Ovary (tissue), 9 donors: ENCODE results near the gene DYNC1H1. TPM values are rescaled to one million over a fixed set of nuclear protein-coding genes. Genes with fewer than 3 reads are reported as not detected.
A peak's percentile ranks its signal among the peaks of the same experiment; 100 is the strongest.

Source experiments
- DNase-seq, 5 donors: peaks; one replicate each; pipeline ENCODE4 v3.0.0-alpha.2; 2019 to 2020
- H3K27ac ChIP-seq, 2 donors: fragments of 200-600 bp; one replicate each; pipeline versions ENCODE4 v1.5.1 to v1.8.0; 2019 to 2022
- H3K27me3 ChIP-seq: fragments of 200-600 bp; one replicate; pipeline ENCODE4 v1.8.0; 2022
- H3K36me3 ChIP-seq: fragments of 200-600 bp; sonication (generic); one replicate; pipeline ENCODE4 v1.5.1; 2019
- H3K4me1 ChIP-seq: one replicate; pipeline ENCODE4 v1.8.1; 2013; ENCODE audit warnings: mild to moderate bottlenecking, moderate library complexity; ENCODE audit not compliant: insufficient read depth
- H3K4me3 ChIP-seq: fragments of 200-600 bp; sonication (generic); one replicate; pipeline ENCODE4 v1.5.1; 2017
- H3K9me3 ChIP-seq, 2 donors: fragments of 200-600 bp in 1 of 2; sonication (generic) in 1 of 2; one replicate each; pipeline versions ENCODE4 v1.5.1 to v1.8.1; 2013 to 2019; ENCODE audit warnings: mild to moderate bottlenecking in 1 of 2, moderate library complexity in 1 of 2
- EP300 ChIP-seq: sonication (generic); formaldehyde crosslinking; IDR thresholded peaks from one replicate; pipeline ENCODE4 v1.6.1; 2017; ENCODE audit warnings: antibody characterized with exemption
- POLR2A ChIP-seq: fragments of 450-650 bp; IDR thresholded peaks from one replicate; pipeline ENCODE4 v1.6.1; 2017; ENCODE audit warnings: antibody characterized with exemption, mild to moderate bottlenecking, moderate library complexity
- WGBS, 3 donors: extraction: QIAGEN DNeasy Blood & Tissue Kit in 1 of 3; methylation state at CpG; one replicate each; pipeline versions ENCODE4 v1.1.5 to v1.1.7; 2013 to 2017; 5-methylcytosine and 5-hydroxymethylcytosine counted together
- intact Hi-C, 4 donors: fragments of 100-400 bp; cut with DNase I; formaldehyde crosslinking; loops; one replicate each; pipeline versions ENCODE4 v1.11.0 to v1.15.1; 2022 to 2023
- polyA plus RNA-seq, 2 donors: library from polyadenylated mRNA; stranded (reverse); fragments of 200-250 nt in 1 of 2; fragments of 350-450 nt in 1 of 2; fragmentation: Illumina TruSeq in 1 of 2; extraction: RNeasy Lipid Tissue Mini Kit (QIAGEN cat#74804) in 1 of 2; gene quantifications; one replicate each; pipeline ENCODE4 v1.2.3, GENCODE V29; 2013 to 2014
- total RNA-seq, 7 donors: library from RNA; depleted of rRNA in 2 of 7; stranded (reverse); fragments of >200 nt in 2 of 7; fragmentation: NEBNext Ultra II Directional in 3 of 7; extraction: Animal tissue kit (Norgen Biotek cat#: 25700) in 3 of 7; gene quantifications; one replicate each; pipeline versions ENCODE4 v1.1.0 to v1.2.4, GENCODE V29; 2016 to 2023
- TF ChIP-seq, protein P1 (sequence below), 3 donors: fragments of 450-650 bp in 2 of 3; fragments of 200-600 bp in 1 of 3; IDR thresholded peaks; one replicate each; pipeline versions ENCODE4 v1.5.1 to v1.8.0; 2016 to 2022; ENCODE audit warnings: antibody characterized with exemption in 3 of 3, mild to moderate bottlenecking in 1 of 3
- donor health status: DM: no; HTN: no; CAD: no; lungs with moderate emphysema.
- donor health status: DM: no; HTN: no; CAD: no.
- donor health status: Bipolar disorder and iron deficiency.
- donor health status: DM: yes; HTN: yes; CAD: no.
- donor health status: DM: no; HTN: no; CAD: no.
- donor health status: DM: yes; HTN: yes; CAD: no.

Gene DYNC1H1
- total and polyA plus RNA-seq, 9 donors: 130 to 373 (median 246) TPM

DNA sequence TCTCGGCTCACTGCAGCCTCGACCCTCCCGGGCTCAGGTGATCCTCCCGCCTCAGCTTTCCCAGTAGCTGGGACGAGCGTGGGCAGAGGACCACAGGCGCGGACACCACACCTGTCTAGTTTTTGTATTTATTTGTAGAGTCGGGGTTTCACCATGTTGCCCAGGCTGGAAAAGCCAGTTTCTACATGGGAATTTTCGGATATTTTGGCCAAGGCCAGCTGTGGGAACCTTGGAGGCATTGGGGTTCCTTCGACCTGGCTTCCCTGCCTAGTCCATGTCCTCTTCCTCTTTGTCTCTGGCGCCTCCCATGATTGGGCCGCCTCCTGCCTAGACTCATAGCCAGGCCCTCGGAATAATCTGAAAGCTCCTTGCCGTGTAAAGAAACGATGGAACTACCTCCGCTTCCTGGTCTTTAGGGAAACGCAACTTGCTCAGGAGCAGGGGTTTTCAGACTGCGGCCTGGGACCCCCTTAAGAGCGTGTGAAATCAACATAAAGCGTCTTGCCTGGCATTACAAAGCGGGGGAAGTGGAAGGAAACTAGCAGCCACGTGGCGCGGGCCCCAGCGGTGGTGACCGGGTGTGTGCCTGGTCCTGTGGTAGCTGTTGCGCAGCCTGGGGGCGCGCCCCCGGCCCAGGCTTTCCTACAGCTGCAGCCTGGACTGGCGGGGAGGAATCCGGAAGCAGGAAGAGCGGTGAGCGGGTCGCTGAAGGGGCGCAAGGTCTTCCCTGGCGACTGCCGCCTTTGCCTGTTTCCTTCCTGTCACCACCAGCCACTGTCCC, 123.8 kb downstream of the DYNC1H1 start:
- DNase-seq: peak; percentile 34 to 61 (median 53)
- intact Hi-C loops: loop anchor here in 2 of 4 donors (5.0 to 10.0 kb wide), 2 partner anchors 123 to 316 kb away; partner anchors contain the start of gene DYNC1H1 (in 1 of the 2)
- no peaks in the 10 kb centered on the region for H3K36me3 ChIP-seq
- 18 to 28% (median 23%) methylated on average over 39 of the region's 39 CpGs for WGBS, 3 donors
- H3K27me3 ChIP-seq: no peaks in the 10 kb centered on the region
- peaks cover 13% of the 10 kb centered on the region for H3K4me1 ChIP-seq
- H3K9me3 ChIP-seq: no peaks in the 10 kb centered on the region
- peak overlapping the region; percentile 68 for H3K4me3 ChIP-seq
- H3K27ac ChIP-seq: peak overlapping the region; percentile 99 to 100
- no peak for TF ChIP-seq POLR2A
- TF ChIP-seq EP300: no peak
- TF ChIP-seq, protein P1, sequence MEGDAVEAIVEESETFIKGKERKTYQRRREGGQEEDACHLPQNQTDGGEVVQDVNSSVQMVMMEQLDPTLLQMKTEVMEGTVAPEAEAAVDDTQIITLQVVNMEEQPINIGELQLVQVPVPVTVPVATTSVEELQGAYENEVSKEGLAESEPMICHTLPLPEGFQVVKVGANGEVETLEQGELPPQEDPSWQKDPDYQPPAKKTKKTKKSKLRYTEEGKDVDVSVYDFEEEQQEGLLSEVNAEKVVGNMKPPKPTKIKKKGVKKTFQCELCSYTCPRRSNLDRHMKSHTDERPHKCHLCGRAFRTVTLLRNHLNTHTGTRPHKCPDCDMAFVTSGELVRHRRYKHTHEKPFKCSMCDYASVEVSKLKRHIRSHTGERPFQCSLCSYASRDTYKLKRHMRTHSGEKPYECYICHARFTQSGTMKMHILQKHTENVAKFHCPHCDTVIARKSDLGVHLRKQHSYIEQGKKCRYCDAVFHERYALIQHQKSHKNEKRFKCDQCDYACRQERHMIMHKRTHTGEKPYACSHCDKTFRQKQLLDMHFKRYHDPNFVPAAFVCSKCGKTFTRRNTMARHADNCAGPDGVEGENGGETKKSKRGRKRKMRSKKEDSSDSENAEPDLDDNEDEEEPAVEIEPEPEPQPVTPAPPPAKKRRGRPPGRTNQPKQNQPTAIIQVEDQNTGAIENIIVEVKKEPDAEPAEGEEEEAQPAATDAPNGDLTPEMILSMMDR (IDR thresholded peaks at IDR 0.05): no peak

GRCh38 chr14:102089621-102090343, 125.4 kb downstream of the DYNC1H1 start:
- Histone ChIP-seq H3K27ac (no peak overlapping the region), H3K4me1 (peaks cover 11% of the 10 kb centered on the region), H3K27me3 (no peaks in the 10 kb centered on the region), H3K4me3 (no peak overlapping the region), H3K9me3 (no peaks in the 10 kb centered on the region), H3K36me3 (no peaks in the 10 kb centered on the region)
- TF ChIP-seq POLR2A: no peak
- no peak for DNase-seq
- WGBS, 3 donors: 86 to 91% (median 88%) methylated on average over 11 of the region's 11 CpGs
- intact Hi-C loops: loop anchor here (5.0 to 10.0 kb wide), 5 partner anchors 125 to 385 kb away; partner anchors contain the start of genes DYNC1H1 (in 2 of the 4) and ZNF839 (in 1 of the 4)

DNA sequence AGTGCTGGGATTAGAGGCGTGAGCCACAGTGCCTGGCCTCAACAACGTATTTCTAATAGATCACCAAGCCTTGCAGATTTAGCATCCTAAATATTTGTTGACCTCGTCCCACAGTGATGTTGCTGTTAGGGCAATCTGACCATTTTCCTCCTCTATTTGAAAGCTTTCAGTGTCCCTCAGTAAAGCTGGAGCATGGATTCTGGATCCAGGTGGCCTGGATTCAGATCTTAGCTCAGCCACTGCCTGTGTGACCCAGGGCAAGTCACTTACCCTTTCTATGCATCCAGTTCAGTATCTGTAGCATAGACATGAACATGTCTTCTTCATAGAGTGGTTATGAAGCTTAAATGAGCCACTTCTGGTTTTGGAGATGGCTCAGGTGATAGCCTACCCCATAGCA, 126.3 kb downstream of the DYNC1H1 start:
- intact Hi-C loops: loop anchor here (10.0 kb wide), 4 partner anchors 126 to 386 kb away; partner anchors contain the start of genes DYNC1H1 (in 1 of the 4) and ZNF839 (in 1 of the 4)
- WGBS, 3 donors: 58 to 75% (median 61%) methylated on average over 3 of the region's 3 CpGs

GRCh38 chr14:102092806-102093205, 128.4 kb downstream of the DYNC1H1 start:
- no peaks in the 10 kb centered on the region for H3K9me3 ChIP-seq
- H3K4me1 ChIP-seq: peaks cover 7% of the 10 kb centered on the region
- no peak overlapping the region for H3K27ac ChIP-seq
- TF ChIP-seq EP300 (no peak), POLR2A (no peak)
- TF ChIP-seq, protein P1 (IDR thresholded peaks at IDR 0.05): no peak
- H3K4me3 ChIP-seq: no peak overlapping the region
- no peak for DNase-seq
- intact Hi-C loops: loop anchor here (10.0 kb wide), 4 partner anchors 128 to 388 kb away; partner anchors contain the start of genes DYNC1H1 (in 1 of the 4) and ZNF839 (in 1 of the 4)
- no peaks in the 10 kb centered on the region for H3K27me3 ChIP-seq
- no peaks in the 10 kb centered on the region for H3K36me3 ChIP-seq
- WGBS, 3 donors: 86 to 92% (median 88%) methylated on average over 10 of the region's 10 CpGs

More for the DNA sequence above, 126.3 kb downstream of the DYNC1H1 start:
- peaks cover 7% of the 10 kb centered on the region for H3K4me1 ChIP-seq
- H3K9me3 ChIP-seq: no peaks in the 10 kb centered on the region
- H3K27ac ChIP-seq: no peak overlapping the region
- no peaks in the 10 kb centered on the region for H3K27me3 ChIP-seq
- no peak for DNase-seq
- H3K4me3 ChIP-seq: no peak overlapping the region
- TF ChIP-seq POLR2A: no peak
- TF ChIP-seq, protein P1 (IDR thresholded peaks at IDR 0.05): no peak
- no peak for TF ChIP-seq EP300
- no peaks in the 10 kb centered on the region for H3K36me3 ChIP-seq
